ENCODE results near the gene GAS2L1.

GAS2L1 gene

GRCh38 chr22:29306175-29306834 is at the start of gene GAS2L1:
Gene GAS2L1 (plus strand): TSS chr22:29306650. CDS start chr22:29308106, 1,456 bp downstream.
- DNase-seq, result peak; percentile 75

- no peak for DNase-seq
Observed at GRCh38 chr22:29257751-29258181, 48.7 kb upstream of the GAS2L1 start.

- no peak for DNase-seq
Observed at GRCh38 chr22:29258407-29259252, 47.8 kb upstream of the GAS2L1 start.

GRCh38 chr22:29259253-29259899 is 47.1 kb upstream of the GAS2L1 start:
- no peak for DNase-seq

DNA sequence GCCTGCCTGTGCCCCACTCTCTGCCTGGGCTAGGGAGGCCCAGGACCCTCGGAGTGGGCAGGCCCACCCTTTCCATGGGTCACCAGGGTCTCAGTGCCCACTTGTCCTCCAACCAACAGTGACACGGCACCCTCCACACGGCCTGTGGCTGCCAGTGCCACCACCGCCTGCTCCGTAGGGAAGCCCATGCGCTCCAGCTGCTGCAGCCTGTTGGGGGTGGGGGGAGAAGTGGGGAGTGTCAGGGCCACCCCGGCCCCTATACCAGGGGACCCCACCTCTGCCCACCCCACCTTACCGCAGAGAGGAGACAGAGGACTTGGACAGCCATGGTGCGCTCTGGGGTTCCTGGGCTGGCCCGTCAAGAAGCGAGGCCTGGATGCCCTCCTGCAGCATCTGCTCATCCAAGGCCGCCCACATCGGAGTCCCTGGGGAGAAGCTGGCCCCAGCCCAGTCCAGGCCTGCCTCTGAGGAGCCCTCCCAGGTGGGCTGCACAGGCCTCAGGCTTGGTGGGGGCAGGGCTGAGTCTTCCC is 46.4 kb upstream of the GAS2L1 start:
- DNase-seq, result no peak

DNA sequence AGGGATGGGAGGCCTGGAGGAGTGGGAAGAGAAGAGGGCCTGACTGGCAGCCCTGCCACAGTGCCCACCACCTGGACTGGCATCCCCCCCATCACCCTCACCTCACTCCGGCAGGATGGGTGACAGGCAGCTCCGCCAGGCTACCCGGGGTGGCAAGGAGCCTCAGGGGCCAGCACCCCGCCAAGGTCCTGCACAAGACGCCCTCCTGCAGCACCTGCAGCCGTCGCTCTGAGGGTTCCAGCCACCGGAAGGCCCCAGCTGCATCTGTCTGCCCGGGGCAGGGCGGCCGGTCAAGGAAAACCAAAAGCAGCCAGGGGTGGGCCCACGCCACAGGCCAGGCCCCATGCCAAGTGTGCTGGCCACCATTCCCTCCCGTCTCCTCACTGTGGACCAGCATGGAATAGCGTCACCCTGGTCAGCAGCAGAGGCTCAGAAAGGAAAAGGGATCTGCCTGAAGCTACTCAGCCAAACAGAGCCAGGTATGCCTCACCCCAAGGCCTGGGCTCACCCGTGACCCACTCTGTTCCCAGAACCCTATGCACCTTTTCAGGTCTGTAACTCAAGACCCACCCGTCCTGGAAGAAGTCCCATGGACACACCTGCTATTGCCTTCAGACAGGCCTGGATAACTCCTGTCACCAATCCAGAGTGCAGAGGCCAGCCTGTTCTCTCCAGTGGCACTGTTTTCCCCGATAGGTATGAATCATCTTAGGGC is 45.7 kb upstream of the GAS2L1 start:
- no peak for DNase-seq

- DNase-seq, result no peak
Observed at GRCh38 chr22:29263791-29264276, 42.6 kb upstream of the GAS2L1 start.

GRCh38 chr22:29265305-29265704 is 41.1 kb upstream of the GAS2L1 start:
- DNase-seq, result no peak

GRCh38 chr22:29265929-29266328 is 40.5 kb upstream of the GAS2L1 start:
- DNase-seq, result no peak

GRCh38 chr22:29266564-29267461 is 39.6 kb upstream of the GAS2L1 start:
- DNase-seq, result peak; percentile 15

DNA sequence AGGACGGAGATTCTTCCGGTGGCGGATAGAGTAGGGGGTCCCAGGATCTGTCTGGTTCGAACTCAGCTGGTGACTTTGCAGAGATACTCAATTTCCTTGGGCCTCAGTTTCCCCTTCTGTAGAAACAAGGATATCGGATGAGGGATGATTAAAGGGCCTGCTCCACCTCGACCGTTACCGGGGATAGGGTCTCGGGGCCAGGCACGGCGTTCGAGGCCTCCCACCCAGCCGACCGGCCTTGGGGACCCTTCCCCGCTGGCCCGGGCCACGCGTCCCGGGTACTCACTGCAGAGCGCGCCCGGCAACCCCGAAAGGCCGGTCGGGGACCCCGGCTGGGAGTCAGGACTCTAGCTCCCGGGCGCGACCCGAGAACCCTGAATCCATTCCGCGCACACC is 39.0 kb upstream of the GAS2L1 start:
- no peak for DNase-seq

GRCh38 chr22:29267858-29268510 is 38.5 kb upstream of the GAS2L1 start, which contains the start of the genes EWSR1 and RHBDD3:
Gene EWSR1 (plus strand): TSS chr22:29268268. CDS start chr22:29268337, 69 bp downstream.
Gene RHBDD3 (minus strand): TSS chr22:29267981. CDS start chr22:29265626, 2,355 bp downstream.
- peak; percentile 98 for DNase-seq

DNA sequence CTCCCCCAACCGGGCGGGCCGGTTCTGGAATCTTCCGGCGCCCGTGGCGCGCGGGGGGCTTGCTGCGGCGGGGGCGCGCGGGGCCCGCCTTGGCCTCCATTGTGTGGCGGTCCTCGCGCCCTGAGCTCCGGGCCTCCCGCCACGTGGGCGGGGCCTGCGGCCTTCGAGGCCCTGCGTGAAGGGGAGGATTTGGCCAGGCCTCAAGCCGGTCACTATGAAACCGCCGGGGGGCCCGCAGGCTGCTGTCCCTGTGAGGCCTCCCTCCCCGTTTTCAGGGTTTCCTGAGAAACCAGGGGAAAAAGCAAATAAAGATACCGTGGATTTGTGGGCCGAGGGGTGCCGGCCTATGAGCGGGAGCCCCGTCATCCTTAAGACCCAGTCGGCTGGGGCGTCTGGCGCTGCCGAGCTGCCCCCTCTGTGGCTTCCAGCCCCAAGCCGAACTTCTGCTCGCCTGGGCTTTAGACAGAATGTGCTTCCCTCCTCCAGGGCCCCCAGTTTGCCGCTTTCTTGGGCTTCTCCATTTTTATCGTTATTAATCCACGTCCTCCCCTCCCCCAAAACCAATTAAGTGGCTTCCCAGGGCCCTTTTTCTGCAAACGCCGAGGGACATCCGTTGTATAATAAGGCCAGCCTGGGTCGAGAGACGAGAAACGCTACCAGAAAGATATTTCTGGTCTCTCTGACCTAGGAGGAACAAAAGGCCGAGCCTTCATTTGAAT is 37.8 kb upstream of the GAS2L1 start:
- peak; percentile 72 for DNase-seq

- DNase-seq, result peak; percentile 23
Observed at GRCh38 chr22:29269230-29269604, 37.2 kb upstream of the GAS2L1 start.

- peak; percentile 45 for DNase-seq
Observed at GRCh38 chr22:29269731-29270474, 36.5 kb upstream of the GAS2L1 start.

DNA sequence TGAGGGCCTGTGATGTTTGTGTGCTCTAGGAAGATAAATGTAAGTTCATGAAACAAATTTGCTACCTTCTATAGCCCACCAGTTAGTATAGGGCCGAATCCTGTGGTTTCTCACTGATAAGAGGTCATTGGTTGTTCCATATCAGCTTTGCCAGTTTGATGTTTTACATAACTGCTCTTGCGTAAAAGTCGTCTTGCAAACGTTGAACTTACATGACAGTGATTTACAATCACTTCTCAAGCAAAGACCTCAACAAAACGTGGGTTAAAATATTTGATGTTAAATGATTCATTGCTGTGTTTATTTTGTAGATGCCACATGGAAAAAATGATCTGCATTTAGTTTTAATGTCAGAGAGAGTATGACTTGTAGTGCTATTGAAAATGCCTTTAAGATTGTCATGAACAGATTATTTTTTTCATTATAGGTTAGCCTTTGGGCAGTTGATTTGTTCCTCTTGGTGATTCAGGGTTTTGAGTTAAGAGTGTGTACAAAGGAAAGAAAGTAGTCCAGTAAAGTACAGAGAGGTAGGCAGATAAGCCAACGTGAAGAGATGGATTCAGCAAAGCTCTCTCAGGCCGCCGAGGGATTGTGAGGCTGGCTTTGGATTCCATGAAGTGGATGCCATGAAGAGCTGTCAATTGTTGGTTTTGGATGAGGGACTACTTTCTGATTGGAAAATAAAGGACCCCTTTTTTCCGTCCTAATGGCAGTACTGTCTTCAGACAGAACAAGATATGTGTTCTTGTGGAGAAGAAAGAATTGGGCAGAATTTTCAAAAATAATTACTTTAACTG is 35.8 kb upstream of the GAS2L1 start:
- no peak for DNase-seq

GRCh38 chr22:29272624-29273023 is 33.8 kb upstream of the GAS2L1 start:
- no peak for DNase-seq

GRCh38 chr22:29275167-29275566 is 31.3 kb upstream of the GAS2L1 start:
- DNase-seq, result no peak
